Endothelial cell (in vitro differentiated cells): ENCODE results near the gene VPS50. TPM values are rescaled to one million over a fixed set of nuclear protein-coding genes. Genes with fewer than 3 reads are reported as not detected.

ENCODE experiments used
- DNase-seq: peaks from one replicate; pipeline ENCODE4 v3.0.0; 2021; ENCODE audit warnings: low spot score
- H3K27ac Mint-ChIP-seq: one replicate; pipeline ENCODE4 v1.8.0; 2021; ENCODE audit warnings: mixed read lengths, inconsistent platforms; ENCODE audit not compliant: unreplicated experiment
- H3K27me3 Mint-ChIP-seq: one replicate; pipeline ENCODE4 v1.8.0; 2021; ENCODE audit warnings: mild to moderate bottlenecking, moderate library complexity, mixed read lengths, inconsistent platforms; ENCODE audit not compliant: unreplicated experiment
- H3K36me3 Mint-ChIP-seq: one replicate; pipeline ENCODE4 v1.8.0; 2021; ENCODE audit warnings: mild to moderate bottlenecking, low read depth, mixed read lengths, inconsistent platforms; ENCODE audit not compliant: unreplicated experiment
- H3K4me1 Mint-ChIP-seq: one replicate; pipeline ENCODE4 v1.8.0; 2021; ENCODE audit warnings: mild to moderate bottlenecking, mixed read lengths, inconsistent platforms; ENCODE audit not compliant: unreplicated experiment
- H3K4me3 Mint-ChIP-seq: one replicate; pipeline ENCODE4 v1.8.0; 2021; ENCODE audit warnings: mild to moderate bottlenecking, mixed read lengths, inconsistent platforms; ENCODE audit not compliant: unreplicated experiment
- H3K9me3 Mint-ChIP-seq: one replicate; pipeline ENCODE4 v1.8.0; 2021; ENCODE audit warnings: mixed read lengths, inconsistent platforms; ENCODE audit not compliant: unreplicated experiment
- total RNA-seq: library from RNA; stranded (reverse); fragmentation: NEBNext Ultra II Directional; extraction: Animal tissue kit (Norgen Biotek cat#: 25700); gene quantifications from one replicate; pipeline ENCODE4 v1.2.1, GENCODE V29; 2021; ENCODE audit not compliant: unreplicated experiment
- TF ChIP-seq, protein P1 (sequence below): fragments of 200-600 bp; sonication (generic); IDR thresholded peaks from one replicate; pipeline ENCODE4 v1.5.0; 2021; ENCODE audit warnings: antibody characterized with exemption; ENCODE audit not compliant: unreplicated experiment

Gene VPS50
- total RNA-seq, 1 donor from 2014 or later, result 20.6 TPM

DNA sequence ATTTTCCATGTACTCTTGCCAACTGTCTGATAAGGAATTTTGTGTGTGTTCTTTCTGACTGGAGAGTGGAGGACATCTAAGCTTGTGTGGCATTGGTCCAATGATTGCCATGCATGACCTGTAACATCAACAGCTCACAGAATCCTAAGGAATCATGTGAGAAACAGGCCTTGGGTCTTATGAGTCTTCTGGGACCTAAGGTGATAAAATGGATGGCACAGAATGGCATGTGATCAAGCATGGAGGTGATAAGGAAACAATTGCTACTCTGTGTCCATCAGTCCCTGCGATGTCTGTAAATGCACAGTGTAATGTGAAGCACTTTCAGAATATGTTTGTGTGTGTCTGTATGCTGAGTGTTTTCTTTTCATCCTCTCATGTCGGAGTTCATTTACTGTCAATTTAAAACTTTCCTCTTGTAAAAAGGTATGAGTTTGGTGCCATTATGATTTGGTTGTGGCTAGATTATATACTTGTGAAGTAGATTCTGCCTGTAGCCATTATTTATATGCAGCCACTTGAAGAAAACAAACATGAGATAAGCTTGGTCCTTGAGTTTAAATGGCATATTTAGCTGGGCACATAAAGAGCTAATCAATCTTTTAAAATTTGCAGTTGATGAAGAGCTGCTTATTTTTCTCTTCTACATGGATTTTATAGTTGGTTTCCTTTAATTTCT, 127.5 kb downstream of the VPS50 start:
- Mint-ChIP-seq H3K4me1 (no peaks in the 10 kb centered on the region), H3K36me3 (no peaks in the 10 kb centered on the region), H3K27ac (no peak overlapping the region), H3K9me3 (no peaks in the 10 kb centered on the region), H3K4me3 (no peak overlapping the region), H3K27me3 (no peaks in the 10 kb centered on the region)
- no peak for DNase-seq
- TF ChIP-seq, protein P1, sequence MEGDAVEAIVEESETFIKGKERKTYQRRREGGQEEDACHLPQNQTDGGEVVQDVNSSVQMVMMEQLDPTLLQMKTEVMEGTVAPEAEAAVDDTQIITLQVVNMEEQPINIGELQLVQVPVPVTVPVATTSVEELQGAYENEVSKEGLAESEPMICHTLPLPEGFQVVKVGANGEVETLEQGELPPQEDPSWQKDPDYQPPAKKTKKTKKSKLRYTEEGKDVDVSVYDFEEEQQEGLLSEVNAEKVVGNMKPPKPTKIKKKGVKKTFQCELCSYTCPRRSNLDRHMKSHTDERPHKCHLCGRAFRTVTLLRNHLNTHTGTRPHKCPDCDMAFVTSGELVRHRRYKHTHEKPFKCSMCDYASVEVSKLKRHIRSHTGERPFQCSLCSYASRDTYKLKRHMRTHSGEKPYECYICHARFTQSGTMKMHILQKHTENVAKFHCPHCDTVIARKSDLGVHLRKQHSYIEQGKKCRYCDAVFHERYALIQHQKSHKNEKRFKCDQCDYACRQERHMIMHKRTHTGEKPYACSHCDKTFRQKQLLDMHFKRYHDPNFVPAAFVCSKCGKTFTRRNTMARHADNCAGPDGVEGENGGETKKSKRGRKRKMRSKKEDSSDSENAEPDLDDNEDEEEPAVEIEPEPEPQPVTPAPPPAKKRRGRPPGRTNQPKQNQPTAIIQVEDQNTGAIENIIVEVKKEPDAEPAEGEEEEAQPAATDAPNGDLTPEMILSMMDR, result no peak

DNA sequence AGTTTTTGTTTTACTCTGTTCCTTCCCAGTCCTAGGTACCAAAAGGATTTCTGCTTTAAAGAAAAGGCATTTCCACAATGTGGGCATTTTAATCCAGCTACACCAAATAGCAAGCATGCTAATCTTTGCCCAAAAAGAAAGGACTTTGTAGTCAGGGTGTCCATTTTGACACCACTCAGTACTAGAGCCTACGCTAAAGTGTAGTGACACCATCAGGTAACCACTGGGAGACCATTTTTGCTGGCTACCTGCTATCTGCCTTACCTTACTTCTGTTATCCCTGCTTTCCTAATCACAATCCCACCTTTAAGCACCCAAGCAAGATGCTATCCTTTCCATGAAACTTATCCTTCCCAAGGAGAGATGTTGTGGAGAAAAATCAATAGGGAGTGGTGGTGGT, 129.7 kb downstream of the VPS50 start:
- no peaks in the 10 kb centered on the region for H3K36me3 Mint-ChIP-seq
- H3K4me1 Mint-ChIP-seq, result no peaks in the 10 kb centered on the region
- no peak overlapping the region for H3K27ac Mint-ChIP-seq
- H3K9me3 Mint-ChIP-seq, result no peaks in the 10 kb centered on the region
- no peak overlapping the region for H3K4me3 Mint-ChIP-seq
- TF ChIP-seq, protein P1, result no peak
- H3K27me3 Mint-ChIP-seq, result no peaks in the 10 kb centered on the region
- DNase-seq, result no peak

DNA sequence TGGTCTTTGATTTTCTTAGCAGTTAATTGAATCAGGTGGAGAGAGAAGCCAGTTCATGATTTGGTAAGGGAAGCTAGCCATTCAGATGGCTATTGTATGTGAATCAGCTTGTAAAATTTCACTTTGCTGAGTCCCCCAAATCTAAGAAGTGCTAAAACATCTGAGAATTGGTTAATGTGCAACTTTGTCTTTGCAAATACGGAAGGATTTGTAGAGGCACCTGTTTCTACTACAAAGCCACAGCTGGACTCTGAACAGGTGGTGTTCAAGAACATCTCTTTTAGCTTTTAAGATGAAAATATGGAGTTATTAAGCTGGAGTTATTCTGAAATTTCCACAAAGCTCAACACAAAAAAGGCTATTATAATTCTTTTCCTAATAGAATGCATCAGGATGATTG, 132.6 kb downstream of the VPS50 start:
- TF ChIP-seq, protein P1, result no peak
- Mint-ChIP-seq H3K36me3 (no peaks in the 10 kb centered on the region), H3K27me3 (peaks cover 2% of the 10 kb centered on the region), H3K27ac (no peak overlapping the region), H3K9me3 (no peaks in the 10 kb centered on the region), H3K4me1 (no peaks in the 10 kb centered on the region), H3K4me3 (no peak overlapping the region)
- DNase-seq, result no peak

DNA sequence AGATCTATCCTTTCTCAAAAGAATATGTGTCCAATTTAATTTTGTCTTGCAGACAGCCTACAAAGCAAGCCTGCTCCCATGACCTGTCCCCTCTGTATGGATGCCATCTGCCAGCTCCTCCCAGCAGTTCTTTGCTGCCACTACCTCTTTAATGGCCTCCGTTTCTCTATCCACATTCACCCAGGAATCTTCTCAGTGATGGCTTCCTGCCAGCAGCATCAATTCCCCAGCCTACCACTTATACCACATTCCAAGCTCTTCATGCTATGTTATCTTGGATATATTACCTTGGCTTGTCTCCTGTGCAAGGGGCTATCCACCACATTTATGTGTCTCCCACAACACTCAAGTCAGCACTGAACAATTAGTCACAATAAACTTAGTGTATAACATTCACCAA, 133.2 kb downstream of the VPS50 start:
- no peaks in the 10 kb centered on the region for H3K36me3 Mint-ChIP-seq
- H3K9me3 Mint-ChIP-seq, result no peaks in the 10 kb centered on the region
- H3K27me3 Mint-ChIP-seq, result peaks cover 2% of the 10 kb centered on the region
- TF ChIP-seq, protein P1, result no peak
- H3K4me3 Mint-ChIP-seq, result no peak overlapping the region
- DNase-seq, result no peak
- H3K27ac Mint-ChIP-seq, result no peak overlapping the region
- no peaks in the 10 kb centered on the region for H3K4me1 Mint-ChIP-seq

DNA sequence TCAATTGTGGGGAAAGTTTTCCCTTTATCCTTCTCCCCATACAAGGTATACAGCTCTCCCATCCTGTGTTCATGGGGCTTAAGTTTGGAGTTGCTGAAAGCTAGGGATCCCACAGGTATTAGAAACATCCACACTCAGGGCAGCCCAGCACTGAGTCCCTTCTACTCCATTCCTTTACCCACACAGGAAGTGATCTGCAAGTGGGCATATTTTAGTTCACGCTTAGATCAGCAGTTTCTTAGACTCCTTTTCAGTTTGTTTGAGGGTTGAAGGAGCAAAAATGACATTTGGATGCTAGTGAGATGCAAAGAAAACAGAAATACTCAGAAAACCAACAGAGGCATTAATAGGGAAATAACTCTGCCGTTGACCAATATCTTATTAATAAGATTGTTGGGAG, 134.7 kb downstream of the VPS50 start:
- TF ChIP-seq, protein P1, result no peak
- Mint-ChIP-seq H3K27ac (no peak overlapping the region), H3K36me3 (no peaks in the 10 kb centered on the region), H3K4me3 (no peak overlapping the region), H3K4me1 (no peaks in the 10 kb centered on the region), H3K27me3 (peaks cover 2% of the 10 kb centered on the region), H3K9me3 (no peaks in the 10 kb centered on the region)
- no peak for DNase-seq
